Activated CD4-positive, CD25-positive, alpha-beta regulatory T cell treated with anti-CD3 and anti-CD28 coated beads, Interleukin-2, amount 50 U/mL, for 16 hours (primary cell): Measurements from ENCODE around the gene NBPF14.
"Not testable (repeated sequence)": the region's sequence is repeated elsewhere in the genome, so short reads cannot be mapped to it uniquely, and the experiment has no call there.

Experiments used
- DNase-seq: peaks from one replicate; pipeline ENCODE4 v3.0.0-alpha.2; 2020; ENCODE audit warnings: low read depth, low spot score

The NBPF14 gene, protein sequence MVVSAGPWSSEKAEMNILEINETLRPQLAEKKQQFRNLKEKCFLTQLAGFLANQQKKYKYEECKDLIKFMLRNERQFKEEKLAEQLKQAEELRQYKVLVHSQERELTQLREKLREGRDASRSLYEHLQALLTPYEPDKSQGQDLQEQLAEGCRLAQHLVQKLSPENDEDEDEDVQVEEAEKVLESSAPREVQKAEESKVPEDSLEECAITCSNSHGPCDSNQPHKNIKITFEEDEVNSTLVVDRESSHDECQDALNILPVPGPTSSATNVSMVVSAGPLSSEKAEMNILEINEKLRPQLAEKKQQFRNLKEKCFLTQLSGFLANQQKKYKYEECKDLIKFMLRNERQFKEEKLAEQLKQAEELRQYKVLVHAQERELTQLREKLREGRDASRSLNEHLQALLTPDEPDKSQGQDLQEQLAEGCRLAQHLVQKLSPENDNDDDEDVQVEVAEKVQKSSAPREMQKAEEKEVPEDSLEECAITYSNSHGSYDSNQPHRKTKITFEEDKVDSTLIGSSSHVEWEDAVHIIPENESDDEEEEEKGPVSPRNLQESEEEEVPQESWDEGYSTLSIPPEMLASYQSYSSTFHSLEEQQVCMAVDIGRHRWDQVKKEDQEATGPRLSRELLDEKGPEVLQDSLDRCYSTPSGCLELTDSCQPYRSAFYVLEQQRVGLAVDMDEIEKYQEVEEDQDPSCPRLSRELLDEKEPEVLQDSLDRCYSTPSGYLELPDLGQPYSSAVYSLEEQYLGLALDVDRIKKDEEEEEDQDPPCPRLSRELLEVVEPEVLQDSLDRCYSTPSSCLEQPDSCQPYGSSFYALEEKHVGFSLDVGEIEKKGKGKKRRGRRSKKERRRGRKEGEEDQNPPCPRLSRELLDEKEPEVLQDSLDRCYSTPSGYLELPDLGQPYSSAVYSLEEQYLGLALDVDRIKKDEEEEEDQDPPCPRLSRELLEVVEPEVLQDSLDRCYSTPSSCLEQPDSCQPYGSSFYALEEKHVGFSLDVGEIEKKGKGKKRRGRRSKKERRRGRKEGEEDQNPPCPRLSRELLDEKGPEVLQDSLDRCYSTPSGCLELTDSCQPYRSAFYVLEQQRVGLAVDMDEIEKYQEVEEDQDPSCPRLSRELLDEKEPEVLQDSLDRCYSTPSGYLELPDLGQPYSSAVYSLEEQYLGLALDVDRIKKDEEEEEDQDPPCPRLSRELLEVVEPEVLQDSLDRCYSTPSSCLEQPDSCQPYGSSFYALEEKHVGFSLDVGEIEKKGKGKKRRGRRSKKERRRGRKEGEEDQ (N-terminal part only)

DNA sequence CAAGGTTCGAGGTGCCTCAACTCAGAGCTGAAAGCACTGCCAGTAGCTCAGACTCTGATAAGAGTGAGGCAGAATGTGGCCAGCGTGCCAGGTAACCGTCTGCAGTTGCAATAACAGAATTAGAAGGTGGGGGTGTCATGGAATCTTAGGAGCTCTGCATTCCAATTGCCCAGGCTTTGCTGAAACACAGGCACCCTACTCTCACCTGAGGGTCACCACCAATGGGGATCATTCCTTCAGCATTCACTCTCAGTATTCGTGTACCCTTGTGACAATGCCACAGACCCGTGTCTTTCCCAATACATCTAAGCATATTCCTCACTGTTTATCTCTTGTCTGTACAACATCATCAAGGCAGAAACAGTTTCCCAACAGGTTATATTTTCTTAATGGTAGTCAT, at the start of gene NBPF14:
Gene NBPF14, minus strand, starts transcription at position 101 of the 400 bp plus-strand sequence. CDS start 294 bp downstream, outside the sequence.
- DNase-seq = not testable (repeated sequence)

DNA sequence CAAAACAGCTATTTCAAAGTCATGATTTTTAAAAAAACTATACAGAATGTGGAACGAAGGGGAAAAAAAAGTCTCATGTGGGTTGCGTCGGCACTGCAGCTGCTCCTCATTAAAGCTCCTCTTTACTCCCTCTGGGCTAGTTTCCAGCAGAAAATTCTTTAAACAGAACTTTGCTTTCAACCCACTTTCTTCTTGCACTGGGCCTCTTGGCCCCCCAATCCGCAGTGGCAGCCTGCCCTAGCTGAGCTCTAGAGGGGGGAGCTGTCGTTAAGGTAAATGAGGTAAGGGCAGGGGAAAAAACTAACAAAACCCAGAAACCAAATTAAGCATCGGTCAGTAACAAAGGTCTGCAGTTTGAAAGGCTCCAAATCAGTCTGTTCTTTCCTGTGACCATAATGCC, 29.6 kb upstream of the NBPF14 start:
- DNase-seq = not testable (repeated sequence)

DNA sequence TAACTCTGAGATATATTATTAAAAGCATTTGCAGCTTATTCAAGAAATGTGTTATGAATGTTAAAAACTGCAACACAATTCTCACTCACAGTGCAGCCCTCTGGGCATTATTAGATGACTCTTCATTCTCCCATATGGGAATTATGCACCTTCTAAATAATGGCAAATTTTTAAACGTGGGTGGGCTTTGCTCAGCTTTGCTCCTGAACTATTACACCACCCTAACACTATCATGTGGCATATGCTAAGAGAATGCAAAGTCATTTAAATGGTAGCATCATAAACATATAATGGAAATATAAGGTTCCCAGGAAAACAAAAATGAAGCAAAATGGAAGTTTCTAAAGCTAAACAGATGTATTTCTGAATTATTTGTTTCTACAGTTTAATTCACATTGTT, 22.4 kb upstream of the NBPF14 start:
- DNase-seq = not testable (repeated sequence)

DNA sequence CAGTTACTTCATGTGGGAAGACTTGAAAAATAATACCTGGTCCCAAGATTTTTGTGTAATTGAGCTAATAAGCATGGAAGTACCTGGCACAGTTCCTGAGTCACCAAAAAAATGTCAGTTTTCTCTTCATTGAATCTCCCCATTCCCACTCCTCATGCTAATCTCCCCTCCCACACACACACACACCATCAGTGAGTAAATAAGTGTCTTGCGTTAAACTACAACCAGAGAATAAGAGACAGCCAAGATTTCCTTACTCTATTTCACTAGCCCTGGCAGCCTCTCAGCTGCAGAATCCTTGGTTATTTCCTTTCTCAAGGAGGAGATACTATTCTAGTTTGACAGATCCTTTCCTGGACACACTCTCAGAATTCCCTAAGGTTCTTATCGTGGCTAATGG, 9.5 kb upstream of the NBPF14 start:
- DNase-seq = not testable (repeated sequence)

DNA sequence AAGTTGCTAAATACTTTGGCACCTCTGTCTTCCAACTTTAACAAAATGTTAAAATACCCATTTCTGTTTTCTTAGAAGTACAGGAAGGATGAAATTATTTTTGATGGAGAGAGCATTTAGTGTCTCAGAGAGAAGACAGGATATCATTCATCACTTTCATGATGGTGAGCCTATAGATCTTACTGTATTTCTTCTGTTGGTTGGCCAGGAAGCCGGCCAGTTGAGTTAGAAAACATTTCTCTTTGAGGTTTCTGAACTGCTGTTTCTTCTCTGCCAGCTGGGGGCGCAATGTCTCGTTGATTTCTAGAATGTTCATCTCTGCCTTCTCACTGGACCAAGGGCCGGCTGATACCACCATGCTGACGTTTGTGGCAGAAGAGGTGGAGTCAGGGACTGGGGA, 451 bp downstream of the NBPF14 start:
- DNase-seq = not testable (repeated sequence)

DNA sequence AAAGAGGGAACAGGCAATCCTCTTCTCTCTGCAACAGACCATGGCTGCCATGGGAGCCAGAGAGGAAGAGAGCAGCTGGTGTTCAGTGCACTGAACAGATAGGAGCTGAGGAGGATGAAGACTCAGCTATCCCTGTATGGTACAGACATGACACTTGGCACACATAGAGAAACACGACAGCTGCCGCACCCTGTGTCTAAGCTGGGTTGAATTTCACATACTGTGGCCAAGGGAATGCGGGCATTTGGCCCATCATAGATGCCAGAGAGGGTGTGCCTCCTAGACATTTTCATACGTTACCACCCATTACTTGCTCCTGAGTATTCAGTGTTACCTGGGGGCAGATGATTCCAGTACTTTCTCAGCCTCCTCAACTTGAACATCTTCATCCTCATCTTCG, 4.7 kb downstream of the NBPF14 start:
- DNase-seq = not testable (repeated sequence)

DNA sequence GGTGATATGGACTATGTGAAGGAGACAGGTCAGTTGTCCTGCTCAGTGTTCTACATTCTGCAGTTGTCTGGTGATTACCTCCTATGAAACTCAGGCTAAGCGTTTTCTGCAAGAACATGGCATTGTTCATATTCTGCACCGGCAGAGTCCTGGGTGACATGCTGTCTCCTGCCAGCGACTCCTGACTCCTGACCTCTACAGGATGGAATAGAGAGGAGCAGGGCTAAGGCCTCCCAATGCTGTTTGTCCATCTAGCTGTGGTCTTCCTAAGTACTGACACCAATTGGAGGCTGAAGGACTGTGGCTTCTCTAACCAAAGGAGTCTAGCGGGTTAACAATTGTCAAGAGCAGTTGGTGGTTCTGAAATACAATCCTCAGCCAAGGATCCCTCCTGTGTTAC, 63.7 kb downstream of the NBPF14 start:
- DNase-seq = not testable (repeated sequence)

DNA sequence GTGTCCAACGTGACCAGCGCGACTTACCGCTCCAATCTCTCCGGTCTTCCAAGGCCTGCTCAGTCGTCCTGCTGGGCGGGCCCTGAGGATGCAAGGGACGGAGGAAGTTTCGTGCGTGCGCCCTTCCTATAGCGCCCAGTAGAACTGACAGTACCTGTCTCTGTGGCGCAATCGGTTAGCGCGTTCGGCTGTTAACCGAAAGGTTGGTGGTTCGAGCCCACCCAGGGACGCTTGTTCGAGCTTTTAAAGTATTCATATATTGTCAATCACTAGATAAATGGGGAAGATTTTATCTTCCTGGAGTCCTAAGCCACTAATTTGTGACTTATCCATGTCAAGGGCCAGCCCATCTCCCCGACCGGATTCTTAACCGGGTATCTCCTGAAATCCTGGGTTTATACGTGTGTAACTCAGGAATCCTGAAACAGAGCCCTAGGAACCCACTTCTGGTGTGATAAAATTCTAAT, 66.7 kb downstream of the NBPF14 start:
- peak; percentile 33 for DNase-seq

DNA sequence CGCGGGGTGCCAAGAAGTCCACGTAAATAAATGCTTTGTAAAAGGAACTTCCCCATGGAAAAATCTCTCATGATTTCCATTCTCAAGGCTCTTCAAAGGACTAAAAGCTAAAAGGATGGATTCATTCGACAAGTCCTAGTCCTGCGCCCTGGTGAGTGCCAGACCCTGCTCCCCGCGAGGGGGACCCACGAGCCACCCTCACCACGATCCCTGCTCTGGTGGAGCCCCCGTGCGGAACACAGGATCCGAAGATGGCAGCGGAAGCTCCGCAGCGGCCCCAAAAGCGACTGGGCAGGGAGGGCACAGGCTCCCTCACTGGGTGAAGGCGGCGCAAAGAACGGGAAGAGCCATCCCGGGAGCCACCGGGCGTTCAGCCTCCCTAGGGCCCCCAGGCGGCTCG, 67.2 kb downstream of the NBPF14 start:
- DNase-seq = not testable (repeated sequence)

DNA sequence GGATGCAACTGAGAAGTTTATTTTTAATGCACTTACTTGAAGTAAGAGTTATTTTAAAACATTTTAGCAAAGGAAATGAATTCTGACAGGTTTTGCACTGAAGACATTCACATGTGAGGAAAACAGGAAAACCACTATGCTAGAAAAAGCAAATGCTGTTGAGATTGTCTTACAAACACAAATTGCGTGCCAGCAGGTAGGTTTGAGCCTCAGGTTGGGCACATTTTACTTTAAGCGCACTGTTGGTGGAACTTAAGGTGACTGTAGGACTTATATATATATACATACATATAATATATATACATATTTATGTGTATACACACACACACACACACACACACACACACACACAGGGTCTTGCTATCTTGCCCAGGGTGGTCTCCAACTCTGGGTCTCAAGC, 69.2 kb downstream of the NBPF14 start:
- DNase-seq = not testable (repeated sequence)

DNA sequence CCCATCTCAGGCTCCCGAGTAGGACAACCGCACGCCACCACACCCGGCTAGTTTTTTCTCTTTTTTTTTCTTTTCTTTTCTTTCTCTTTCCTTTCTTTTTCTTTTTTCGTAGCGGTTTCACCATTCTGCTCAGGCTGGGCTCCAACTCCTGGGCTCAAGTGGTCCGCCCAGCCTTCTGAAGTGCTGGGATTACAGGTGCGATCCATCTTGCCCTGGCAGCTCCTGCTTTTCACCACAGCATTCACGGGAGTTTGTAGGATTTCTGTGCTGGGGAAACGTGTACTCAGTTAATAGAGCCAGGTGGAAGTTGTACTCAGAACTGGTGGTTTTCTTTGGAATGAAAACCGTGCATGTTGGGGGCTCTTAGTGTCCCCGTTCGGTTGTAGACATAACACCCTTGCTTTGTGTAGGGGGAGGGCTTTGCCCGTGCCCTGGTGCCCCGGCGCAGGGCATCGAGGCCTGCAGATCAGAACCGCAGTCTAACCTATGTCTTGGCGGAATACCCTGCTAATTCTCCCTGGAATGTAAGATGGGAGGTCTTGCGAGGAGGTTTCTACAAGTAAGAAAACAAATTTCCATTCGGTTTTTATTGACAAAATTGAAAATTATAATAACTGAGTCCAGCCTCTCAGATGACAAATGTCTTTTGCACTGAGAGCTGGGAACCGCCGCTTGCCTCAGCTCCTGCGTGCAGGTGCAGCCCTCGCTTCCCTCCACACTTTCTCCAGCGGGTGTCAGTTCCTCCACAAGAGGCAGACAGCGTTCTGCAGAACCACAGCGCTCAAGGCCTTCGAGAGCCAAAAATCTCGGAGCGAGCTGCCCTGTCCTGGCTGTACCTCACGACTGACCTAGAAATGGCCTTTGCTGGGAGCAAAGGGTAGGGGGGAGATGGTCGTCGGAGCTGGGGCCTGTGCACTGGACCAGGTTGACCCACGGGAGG, 72.3 kb downstream of the NBPF14 start:
- DNase-seq = not testable (repeated sequence)

DNA sequence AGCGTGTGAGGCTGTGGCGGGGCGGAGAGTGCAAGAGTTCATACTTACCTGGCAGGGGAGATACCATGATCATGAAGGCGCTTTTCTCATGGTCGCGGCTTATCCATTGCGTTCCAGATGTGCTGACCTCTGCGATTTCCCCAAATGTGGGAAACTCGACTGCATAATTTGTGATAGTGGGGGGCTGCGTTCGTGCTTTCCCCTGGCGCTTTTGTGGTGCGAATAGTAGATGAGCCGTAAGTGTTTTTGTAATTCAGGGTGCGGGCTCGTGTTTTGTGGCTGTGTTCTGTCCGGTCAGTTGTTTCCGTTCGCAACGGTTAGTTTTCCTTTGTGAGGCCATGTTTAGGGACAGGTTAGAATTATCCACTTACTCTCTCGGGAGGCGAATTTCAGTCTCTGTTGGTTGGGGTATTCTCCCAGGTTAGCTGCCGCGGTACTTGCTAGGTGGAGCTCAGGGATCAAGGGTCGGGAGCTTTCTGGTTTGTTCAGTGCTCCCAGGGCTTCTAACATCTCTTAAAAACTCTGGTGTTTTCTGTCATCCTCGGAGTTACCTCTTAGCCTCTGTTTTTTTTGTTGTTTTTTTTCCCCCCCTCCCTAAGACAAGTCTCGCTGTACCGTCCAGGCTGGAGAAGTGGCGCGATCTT, 73.1 kb downstream of the NBPF14 start:
- DNase-seq = peak; percentile 81

DNA sequence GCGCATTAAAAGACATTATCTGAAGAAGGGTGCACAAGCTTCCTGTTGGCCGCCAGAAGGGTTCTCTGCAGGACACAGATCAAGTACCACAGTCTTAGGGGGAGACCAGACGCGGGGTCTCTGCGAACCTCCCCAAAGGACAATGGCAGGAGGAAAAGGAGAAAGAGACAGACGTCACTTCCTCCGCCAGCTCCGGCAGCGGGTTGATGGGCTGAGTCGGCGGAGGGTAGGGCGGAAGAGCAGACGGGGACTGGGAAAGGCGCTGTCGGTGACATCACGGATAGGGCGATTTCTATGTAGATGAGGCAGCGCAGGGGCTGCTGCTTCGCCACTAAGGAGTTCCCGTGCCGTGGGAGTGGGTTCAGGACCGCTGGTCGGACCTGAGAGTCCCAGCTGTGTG, 73.7 kb downstream of the NBPF14 start:
- peak; percentile 59 for DNase-seq

DNA sequence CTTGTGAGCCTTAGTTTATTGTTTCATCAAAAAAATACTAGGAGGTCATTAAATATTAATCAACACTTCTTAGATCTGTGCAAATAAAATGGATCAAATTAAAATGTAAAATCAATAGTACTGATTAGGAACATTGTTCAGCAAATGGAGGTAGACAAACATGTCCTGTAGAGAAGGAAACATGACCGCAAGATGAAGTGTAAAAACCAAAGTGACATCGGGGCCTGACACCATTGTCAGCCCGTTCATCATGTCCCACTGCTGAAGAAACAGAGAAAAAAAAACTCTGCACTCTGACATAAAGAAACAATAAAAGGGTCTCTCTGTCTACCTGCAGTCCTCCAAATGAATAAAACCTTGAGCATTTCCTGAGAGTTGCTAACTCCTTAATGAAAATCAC, 81.5 kb downstream of the NBPF14 start:
- not testable (repeated sequence) for DNase-seq

DNA sequence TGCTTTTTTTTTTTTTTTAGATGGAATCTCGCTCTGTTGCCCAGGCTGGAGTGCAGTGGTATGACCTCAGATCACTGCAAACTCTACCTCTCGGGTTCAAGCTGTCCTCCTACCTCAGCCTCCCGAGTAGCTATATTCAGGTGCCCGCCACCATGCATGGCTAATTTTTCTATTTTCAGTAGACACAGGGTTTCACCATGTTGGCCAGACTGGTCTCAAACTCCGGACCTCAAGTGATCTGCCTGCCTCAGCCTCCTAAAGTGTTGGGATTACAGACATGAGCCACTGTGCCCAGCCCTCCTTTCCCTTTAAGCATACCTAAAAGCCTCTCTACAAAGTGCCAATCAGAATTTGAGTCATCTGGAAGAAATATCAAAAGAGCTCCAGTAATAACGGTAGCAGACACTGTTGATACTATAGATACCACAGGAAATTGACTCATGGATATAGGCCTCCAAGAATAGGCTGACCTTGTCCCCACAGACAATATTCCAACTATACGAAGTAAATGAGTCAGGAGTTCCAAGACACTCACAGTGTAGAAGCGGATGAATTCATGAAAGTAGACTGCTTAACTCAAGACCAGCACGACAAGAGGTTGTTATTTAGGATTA, 83.1 kb downstream of the NBPF14 start:
- DNase-seq = not testable (repeated sequence)

DNA sequence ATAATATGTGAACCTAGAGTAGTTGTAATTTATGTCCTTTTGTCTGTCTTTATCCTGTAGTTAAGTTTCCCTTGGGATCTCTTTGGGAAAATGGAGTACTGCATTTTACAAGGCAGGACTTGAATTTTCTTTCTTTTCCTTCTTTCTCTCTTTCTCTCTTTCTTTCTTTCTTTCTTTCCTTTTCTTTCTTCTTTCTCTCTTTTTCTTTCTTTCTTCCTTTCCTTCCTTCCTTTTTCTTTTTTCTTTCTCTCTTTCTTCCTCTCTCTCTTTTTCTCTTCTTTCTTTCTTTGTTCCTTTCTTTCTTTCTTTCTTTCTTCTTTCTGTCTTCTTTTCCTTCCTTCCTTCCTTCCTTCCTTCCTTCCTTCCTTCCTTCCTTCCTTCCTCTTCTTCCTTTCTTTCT, 101.9 kb downstream of the NBPF14 start:
- not testable (repeated sequence) for DNase-seq

DNA sequence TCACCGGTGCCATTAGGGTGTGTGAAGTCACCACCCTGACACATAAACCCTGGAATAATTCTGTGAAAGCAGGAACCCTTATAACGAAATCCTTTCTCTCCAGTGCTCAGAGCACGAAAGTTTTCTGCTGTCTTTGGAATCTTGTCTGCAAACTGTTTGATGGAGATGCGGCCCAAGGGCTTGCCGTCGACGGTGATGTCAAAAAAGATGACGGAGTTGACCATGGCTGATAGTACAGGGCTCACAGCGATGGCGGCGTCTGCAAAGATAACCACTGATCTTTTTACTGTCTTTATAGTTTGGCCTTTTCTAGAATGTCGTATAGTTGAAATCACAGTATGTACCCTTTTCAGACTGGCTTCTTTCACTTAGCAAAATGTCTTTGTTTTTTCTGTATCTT, 112.8 kb downstream of the NBPF14 start, which contains the start of gene PPIAL4G:
Gene PPIAL4G, minus strand, starts transcription at position 274 of the 400 bp plus-strand sequence. Its CDS starts 50 bp downstream, at position 224.
- DNase-seq = not testable (repeated sequence)
